Measurements from ENCODE around the gene DIAPH1.

DIAPH1 gene

DNA sequence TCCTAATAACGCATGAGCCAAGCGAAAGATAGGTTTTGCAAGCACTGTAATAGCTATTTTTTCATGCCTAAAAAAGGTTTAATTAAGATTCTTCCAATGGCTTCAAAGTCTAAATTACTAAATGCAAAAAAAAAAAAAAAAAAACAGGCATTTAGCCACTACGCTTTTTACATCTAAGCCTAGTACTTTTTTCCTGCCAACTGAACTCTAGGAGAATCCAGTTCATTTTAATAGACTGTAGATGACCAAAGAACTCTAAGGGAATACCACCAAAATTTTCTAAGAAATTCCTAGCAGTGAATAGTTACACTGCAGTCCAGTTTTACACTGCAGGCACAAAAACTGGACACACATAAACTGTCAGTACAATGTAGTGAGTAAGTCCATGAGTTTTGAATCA lies 9.8 kb downstream of the DIAPH1 start:
- no peak for DNase-seq

DNA sequence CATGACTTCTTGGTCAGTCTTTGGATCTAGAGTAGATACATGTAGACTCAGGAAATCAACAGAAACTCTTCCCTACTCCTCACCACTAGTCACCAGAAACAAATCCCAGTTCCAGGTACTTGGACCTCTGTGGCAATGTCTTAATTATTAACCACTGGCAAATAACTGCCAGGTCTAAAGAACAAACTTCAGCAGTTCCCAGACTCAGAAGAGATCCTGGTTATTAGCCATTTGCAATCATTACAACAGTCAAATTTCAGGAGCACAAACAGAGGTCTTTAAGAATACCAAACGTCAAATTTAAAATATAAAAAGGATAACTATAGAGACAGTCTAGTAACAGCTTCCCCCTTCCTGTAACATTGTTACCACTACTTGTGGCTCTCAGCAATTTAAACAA lies 10.2 kb downstream of the DIAPH1 start:
- DNase-seq, result no peak

DNA sequence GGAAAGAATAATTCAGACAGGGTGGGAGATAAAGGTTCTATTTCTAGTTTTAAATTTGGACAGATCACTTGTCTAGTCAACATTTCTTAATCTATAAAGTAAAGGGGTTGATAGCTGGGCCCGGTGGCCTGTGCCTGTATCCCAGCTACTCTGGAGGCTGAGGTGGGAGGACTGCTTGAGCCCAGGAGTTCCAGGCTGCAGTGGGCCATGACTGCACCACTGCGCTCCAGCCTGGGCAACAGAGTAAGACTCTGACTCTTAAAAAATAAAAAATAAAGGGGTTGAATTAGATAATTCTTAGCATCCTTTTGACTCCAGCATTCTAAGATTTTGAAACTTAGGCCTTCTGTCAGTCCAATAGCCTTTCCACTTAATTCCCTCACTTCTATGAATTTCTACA lies 10.8 kb downstream of the DIAPH1 start:
- no peak for DNase-seq

DNA sequence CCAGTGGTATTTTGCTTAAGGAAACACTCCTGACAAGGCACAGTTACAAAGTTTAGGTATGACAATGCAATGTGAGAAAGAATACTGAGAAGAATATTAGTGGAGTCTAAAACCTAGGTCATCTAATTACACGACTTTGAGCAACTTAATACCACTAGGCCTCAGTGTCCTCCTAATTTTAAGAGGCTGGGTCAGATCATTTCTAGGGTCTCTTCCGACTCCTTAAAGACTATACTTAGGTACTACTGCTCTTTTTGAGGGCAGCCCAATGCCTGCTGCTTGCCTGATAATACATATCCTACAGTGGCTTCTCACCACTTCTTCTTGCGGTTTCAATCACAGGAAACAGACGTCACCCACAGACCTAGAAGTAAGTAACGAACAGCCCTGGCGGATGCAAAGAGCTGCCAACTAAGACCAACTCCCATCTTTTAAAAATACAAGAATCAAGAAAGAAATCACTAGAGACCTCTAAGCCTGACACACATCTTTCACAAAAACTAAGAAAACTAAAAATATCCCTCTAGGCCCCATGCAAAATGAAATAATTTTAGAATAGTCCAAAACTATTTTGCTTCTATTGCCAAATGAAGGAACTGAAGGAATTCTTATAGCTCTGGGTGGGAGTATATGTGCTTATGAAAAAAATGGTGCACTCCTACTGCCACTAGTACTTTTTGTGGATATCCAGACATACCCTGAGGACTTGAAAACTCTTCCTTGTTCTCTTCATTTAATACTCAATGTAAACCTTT lies 13.1 kb downstream of the DIAPH1 start:
- DNase-seq, result no peak

DNA sequence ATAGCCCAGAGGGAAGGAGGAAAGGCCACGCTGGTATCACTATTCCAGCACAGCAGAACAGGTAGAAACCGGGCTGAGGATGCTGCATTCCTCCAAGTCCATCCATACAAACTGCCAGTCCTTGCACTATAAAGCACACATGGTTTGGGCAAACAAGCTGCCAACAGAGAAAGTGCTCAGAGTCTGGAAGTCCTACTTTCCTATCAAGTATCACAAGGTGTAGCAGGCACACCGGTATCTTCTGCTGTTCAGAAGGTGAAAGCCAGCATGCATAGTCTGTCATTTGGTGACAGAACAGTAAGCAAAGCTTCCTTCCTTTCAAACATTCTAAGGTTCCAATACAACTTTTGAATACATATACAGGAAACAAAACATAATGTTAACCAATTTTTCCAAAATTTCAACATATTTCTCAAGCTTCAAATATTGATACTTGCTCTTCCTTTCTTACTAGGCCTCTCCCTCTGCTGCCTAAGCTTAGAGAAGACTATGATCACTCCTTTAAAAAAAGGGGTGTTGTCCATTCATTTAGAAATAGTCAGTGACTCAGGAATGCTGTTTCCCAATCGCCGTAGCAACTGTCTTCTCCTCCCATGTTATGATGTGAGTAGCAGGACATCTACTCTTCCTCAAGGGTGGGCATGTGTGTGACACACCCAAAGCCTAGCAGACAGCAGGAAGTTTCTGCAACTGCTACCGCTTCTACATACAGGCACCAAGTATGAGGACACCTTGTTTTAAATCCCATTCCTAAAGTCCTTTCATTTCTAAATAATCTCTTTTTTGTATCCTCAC lies 14.7 kb downstream of the DIAPH1 start:
- DNase-seq, result no peak

DNA sequence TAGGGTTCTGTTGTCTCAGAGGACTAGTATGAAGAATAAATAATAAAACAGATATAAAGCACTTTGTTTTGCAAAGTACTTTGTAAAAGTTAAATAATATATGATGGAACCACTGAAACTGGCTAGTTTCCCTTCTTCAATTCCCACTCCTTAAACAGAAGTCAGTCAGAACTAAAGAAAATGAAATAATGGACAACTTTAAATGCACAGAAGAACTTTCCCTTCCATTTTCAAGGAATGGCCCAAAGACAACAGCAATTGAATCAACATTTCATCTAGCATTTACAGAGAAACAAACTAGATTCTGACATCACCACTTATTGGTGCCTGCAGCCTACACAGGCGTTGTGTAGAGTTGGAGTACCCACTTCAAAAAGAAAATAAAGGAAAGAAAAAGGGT lies 16.2 kb downstream of the DIAPH1 start:
- no peak for DNase-seq

DNA sequence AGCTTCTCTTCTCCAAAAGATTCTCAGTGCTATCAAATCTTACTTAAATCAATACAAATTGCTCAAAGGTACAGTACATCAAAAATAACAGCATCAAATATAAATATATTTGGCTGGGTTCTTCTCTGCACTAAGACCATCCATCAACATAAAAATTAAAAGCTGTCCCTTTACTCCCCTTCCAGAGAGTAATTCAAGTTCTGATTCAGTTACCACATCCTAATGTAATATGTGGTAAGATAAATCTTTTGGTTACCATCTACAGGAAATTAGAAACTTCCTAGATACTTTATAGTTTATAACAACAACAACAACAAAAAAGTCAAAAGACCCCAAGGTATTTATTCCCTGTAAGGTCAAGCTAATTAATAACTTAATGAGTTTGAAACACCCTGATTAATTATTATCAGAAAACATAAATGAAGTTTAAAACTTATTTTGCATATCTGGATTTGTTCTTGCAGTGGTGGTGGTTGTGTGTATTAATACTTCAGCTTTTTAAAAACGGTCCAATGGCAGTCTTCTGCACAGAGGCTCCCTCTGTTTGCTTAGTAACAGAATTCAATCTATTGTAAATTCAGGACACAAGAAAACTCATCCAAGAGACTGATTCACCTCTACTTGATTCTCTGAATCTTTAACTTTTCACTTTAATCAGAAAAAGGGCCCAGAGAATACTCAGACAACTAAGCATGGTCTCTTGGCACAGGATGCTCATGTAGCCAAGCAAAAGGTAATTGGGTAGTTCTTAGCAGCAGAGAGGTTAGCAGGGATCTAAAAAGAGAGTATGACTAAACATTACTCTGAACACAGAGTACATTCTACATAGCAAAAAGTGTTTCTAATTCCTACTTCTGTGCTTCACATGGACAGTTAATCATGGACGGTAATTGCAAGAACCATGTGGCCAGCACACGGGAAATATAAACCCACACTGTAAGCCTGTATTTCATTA lies 20.1 kb downstream of the DIAPH1 start:
- no peak for DNase-seq

DNA sequence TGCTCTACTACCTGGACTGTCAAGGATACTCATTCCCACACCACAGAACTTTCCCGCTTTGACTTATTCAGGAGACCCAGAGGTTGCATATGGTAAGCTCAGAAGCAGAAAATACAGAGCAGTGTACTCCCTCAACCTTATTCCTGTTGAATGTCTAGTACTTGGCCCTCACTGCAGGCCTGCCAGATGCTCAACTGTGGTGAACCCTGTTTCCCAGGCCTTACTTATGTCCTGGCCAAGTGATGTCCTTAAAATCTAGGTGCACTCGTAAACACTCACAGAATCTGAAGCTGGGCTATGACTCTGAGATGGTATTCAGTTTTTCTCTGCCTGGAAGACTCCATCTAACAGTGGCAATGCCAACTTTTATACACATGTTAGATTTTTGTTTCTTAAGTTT lies 21.0 kb downstream of the DIAPH1 start:
- DNase-seq, result no peak

DNA sequence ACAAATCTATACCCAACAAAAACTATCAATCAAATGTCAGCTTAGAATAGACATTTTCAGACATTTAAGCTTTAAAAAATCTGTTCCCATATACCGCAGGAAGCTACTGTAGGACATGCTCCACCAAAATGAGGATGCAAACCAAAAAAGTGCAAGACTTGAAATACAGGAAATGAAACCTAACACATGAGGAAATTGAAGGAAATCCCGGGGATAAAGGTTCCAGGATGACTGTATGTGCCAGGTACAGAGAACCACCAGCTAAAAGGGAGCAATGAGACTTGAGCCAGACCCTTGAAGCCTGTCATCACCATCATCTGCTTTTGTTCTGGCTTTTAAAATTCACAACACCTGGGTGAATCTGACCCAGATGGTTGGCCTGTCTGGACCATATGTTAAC lies 21.4 kb downstream of the DIAPH1 start:
- DNase-seq, result no peak

DNA sequence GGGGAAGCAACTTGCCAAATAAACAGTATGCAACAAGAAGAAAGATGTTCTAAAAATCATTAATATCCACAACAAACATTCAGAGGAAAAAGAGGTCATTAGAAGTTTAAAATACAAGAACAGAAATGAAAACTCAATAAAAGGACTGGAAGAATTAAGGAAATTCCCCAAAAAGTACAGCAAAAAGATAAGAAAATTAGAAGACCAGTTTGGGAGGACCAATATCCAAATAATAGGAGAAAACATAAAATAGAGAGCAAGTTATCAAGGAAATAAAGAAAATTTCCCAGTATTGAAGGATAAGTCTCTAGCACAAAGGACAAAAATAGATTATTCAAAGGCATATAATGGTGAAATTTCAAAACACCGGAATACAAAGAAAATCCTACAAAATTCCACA lies 21.9 kb downstream of the DIAPH1 start:
- DNase-seq, result no peak

DNA sequence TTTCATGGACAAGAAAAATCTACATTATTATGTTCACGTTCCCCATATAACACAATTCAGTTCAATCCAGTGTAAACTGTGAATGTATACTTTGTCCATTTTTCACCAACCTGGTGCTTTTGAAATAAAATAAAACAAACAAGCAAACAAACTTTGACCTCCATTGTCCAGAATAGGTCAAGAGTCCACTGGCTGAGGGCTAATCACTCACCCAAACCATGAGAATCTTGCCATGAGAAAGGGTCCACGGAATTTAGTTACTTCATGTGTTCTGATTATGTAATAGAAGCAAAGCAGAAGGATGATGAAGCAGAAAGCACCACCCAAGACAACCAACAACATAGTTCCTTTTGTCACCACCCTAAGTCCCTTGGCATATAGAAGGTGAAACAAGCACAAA lies 28.7 kb downstream of the DIAPH1 start:
- DNase-seq, result no peak

DNA sequence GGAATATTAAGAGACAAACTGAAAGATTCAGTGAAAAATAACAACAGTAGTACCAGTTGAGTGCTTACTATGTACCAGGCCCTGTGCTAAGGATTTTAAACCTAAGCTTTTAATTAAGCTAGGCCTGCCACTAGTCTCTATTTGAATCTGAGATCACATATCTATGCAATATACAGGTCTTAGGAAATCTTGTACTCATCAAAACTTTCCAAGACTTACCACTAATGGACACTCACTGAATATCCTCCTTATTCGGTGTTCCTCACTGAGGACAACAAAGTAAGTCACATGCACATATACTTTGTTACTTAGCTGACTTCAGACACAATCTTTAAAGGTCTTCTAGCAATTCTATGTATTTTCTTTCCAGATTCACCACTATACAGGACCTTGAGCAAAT lies 32.6 kb downstream of the DIAPH1 start:
- DNase-seq, result no peak

DNA sequence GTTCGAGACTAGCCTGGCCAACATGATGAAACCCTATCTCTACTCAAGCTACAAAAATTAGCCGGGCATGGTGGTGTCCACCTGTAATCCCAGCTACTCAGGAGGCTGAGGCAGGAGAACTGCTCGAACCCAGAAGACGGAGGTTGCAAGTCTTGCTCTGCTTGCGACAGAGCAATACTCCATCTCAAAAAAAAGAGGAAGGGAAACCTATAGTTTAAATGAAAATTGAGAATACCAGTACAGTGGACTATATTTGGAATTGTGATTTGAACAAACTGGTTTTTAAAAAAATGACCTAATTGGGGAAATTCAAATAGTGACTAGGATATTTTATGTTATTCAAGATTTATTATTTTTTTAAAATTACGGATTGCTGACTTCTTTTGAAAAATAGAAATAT lies 33.2 kb downstream of the DIAPH1 start:
- DNase-seq, result no peak

DNA sequence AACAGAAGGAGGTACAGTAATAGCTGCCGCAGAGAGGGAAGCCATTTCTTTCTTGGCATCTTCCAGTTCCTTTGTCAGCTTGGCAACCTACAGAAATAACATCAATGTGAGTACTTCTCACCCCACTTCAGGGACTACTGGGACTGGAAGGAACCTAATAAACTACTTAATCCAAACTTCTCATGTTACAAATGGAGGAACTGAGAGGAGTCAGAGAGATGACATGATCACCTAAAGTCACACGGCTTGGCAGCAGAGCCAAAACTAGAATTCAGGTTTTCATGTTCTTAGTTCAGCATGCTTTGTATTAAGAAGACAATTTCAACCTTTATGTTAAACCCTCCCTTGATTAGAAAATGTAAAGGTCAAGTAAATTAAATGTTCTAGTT lies 44.7 kb downstream of the DIAPH1 start:
- no peak for DNase-seq

DNA sequence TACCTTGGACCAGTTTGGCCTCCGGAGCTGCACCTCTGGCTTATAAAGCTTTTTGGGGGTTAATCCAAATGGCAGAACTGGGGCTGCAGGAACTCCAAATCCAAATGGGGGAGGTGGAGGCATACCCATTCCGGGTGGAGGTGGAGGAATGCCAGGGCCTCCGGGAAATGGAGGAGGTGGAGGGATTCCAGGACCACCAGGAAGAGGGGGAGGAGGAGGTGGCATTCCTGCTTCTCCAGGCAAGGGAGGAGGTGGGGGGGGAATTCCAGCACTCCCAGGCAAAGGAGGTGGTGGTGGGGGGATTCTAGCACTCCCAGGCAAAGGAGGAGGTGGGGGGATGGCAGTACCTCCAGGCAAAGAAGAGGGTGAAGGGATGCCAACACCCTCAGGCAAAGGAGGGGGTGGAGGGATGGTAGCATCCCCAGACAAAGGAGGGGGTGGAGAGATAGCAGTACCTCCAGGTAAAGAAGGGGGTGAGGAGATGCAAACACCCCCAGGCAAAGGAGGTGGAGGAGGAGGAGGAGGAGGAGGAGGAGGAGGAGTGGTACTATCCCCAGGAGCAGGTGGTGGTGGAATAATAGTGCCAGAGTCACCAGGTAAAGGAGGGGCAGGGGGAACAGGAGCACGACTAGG lies 45.2 kb downstream of the DIAPH1 start:
- DNase-seq, result no peak

DNA sequence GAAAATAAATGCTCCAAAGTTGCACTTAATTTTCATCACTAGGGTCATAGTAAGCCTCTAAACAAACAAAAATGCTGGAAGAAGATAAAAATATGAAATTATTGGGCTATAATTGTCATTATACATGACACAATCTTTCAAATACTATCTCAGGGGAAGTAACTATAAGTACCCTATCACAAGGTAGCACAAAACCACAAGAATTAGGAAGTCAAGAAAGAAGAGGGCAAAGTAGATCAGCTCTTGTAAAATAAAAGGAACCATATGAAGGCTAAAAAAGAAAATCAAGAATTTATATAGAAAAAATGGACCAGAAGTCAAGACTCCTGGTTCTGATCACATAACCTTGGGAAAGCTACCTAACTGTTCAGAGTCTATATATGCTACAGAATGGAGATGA lies 48.1 kb downstream of the DIAPH1 start:
- DNase-seq, result no peak

DNA sequence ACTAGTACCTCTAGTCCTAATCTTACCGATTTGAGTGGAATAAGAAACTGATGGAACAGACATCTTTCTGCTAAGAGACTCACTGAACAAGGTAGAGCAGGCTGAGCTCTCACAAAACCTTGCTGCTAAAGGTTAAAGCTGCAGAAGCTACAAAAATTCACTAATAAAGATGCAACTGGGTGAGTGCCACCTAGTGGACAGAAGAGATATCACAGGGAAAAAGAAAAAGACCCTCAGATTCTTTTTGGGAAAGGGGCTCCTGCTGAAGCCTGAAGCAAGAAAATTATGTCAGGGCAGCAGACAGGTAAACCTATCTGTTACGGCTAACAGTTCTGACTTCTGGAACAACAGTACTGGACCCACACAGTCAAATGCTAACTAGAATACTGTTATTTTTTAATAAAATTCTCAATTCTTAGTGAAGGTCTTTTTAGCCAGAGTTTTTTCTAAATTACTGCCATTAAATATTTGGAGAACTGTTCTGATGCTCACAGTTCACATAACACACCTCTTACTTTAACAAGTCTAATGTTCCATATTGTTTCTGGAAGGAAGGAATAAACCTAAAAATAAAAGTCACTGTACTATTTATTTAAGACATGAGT lies 51.2 kb downstream of the DIAPH1 start:
- DNase-seq, result no peak

DNA sequence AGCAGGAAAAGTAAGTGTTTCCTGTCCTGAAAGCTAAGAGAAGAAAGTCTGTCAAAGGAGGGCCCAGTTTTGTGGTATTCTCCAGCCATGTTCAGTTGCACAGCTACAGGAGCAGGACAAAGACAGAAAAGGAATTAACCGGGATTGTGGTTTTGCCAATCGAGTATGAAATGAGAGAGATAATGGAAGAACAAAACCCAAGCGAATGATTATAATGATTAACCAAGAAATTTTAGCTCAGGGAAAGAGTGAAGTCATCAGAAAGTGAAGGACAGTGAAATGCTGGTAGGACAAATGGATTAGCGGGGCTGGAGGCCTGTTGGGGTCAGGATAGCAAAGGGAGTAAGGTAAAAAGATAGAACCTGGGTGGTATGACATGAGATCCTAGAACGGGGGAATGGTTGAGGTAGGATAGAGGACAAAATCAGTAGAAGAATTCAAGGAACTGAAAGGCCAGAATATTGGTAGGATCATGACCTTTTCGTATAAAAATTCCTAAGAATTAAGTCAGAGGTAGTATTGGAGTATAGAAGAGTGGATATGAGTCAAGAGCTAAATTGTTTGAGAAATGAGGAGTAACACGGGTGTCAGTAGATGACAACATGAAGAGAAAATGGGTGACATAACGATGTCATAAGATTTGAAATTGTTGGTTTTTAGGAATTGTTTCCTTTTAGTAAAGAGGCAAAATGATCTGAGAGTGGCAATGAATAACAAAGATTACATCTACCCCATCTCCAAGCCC lies 52.8 kb downstream of the DIAPH1 start:
- no peak for DNase-seq

DNA sequence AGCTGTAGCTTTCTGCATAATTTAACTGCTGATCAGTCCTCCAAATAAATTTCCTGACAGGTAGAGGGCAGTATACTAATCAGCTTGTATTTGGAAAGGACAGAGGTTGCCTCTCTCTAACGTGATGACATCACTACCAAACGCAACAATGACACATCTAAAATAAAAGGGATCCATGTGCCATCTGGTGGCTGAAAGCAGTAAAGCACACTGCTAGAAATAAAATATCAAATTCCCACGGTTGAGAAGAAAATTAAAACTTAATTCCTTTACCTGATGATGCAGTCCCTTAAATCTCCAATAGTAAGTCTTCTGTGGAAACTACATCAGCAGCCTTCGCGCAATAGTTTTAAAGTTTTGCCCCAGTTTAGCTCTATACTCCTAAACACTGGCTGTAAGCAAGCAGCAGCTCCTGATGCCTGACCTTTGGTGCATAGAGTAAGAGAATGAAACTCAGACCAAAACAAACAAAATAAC lies 54.5 kb downstream of the DIAPH1 start:
- peak; percentile 90 for DNase-seq

DNA sequence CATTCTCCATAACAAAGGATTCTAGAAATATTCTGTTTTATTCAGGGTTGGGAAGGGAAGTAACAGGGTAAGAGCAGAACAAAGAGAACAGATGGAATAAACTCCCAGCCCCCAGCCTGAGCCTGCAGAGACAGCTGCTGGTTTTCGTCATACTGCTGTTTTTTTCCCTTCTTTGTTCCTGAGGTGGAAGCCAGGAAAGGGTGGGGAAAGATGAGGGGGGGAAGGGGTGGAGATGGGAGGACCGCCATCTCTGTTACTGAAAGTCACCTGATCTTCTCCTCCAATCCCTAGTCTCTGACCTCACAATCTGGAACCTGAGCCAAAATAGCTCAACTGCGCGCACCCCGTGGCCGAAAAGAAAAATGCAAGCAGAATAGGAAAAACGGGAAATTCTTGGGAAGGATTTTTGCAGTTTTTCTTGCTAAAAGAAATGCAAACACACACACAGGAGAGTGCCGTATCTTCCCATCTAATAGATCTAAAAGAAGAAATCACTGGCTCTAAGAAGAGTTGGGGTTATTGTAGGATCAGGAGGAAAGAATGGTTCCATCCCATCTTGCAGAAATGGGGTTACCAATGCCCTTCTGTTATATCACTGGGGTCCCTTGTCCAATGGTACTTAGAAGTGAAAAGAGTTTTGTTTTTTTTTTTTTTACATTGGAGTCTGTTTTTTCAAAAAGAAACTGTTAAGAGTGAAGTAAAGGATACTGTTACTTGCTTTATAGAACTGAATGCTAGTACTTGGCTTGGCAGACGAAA lies 57.9 kb downstream of the DIAPH1 start:
- peak; percentile 98 for DNase-seq

DNA sequence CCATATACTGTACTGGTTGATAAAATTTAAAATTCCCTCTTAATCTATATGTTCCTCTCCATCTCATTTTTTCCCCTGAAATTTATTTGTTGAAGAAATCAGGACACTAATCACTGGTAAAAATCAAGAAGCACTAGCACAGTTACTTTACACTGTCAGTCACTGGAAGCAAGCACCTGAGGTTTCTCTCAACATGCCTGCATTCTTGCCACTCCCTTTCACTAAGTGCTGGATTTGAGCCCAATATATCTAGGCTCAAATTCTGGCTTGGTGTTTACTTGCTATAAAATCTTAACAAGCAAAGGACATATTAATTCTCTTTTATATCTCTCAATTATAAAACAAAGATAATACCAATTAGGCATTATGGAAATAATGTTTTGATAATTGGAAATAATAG lies 58.6 kb downstream of the DIAPH1 start:
- peak; percentile 91 for DNase-seq

Data from NCI-H2029 treated with DMSO at 0.1 percent for 48 hours (cell line).